ENCODE data around the gene SCIN.

The SCIN gene

GRCh38 chr7:12620371-12620770 lies 49.9 kb downstream of the SCIN start:
- TF ChIP-seq TAF1 (IDR thresholded peaks at IDR 0.05; ENCODE audit: low read depth), result no peak
- TF ChIP-seq RAD21 (IDR thresholded peaks at IDR 0.05; ENCODE audit: low read depth), result no peak
- TF ChIP-seq EGR1 (IDR thresholded peaks at IDR 0.05), result no peak
- no peak for TF ChIP-seq EP300 (IDR thresholded peaks at IDR 0.05; ENCODE audit: borderline replicate concordance)
- TF ChIP-seq TEAD4 (IDR thresholded peaks at IDR 0.05), result no peak
- TF ChIP-seq CREB1 (IDR thresholded peaks at IDR 0.05; ENCODE audit: low read depth), result no peak
- no peak for TF ChIP-seq CEBPB (IDR thresholded peaks at IDR 0.05)
- no peak for TF ChIP-seq YY1 (IDR thresholded peaks at IDR 0.05; ENCODE audit: low read depth)
- no peak for TF ChIP-seq ZBTB7A (IDR thresholded peaks at IDR 0.05; ENCODE audit: low read depth)
- TF ChIP-seq, protein P1, sequence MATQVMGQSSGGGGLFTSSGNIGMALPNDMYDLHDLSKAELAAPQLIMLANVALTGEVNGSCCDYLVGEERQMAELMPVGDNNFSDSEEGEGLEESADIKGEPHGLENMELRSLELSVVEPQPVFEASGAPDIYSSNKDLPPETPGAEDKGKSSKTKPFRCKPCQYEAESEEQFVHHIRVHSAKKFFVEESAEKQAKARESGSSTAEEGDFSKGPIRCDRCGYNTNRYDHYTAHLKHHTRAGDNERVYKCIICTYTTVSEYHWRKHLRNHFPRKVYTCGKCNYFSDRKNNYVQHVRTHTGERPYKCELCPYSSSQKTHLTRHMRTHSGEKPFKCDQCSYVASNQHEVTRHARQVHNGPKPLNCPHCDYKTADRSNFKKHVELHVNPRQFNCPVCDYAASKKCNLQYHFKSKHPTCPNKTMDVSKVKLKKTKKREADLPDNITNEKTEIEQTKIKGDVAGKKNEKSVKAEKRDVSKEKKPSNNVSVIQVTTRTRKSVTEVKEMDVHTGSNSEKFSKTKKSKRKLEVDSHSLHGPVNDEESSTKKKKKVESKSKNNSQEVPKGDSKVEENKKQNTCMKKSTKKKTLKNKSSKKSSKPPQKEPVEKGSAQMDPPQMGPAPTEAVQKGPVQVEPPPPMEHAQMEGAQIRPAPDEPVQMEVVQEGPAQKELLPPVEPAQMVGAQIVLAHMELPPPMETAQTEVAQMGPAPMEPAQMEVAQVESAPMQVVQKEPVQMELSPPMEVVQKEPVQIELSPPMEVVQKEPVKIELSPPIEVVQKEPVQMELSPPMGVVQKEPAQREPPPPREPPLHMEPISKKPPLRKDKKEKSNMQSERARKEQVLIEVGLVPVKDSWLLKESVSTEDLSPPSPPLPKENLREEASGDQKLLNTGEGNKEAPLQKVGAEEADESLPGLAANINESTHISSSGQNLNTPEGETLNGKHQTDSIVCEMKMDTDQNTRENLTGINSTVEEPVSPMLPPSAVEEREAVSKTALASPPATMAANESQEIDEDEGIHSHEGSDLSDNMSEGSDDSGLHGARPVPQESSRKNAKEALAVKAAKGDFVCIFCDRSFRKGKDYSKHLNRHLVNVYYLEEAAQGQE (IDR thresholded peaks at IDR 0.05; ENCODE audit: low read depth), result no peak
- no peak for TF ChIP-seq FOXM1 (IDR thresholded peaks at IDR 0.05; ENCODE audit: borderline replicate concordance, low read depth)
- no peak for TF ChIP-seq MAX (IDR thresholded peaks at IDR 0.05)
- TF ChIP-seq NFIC (IDR thresholded peaks at IDR 0.05), result no peak
- TF ChIP-seq, protein P2, sequence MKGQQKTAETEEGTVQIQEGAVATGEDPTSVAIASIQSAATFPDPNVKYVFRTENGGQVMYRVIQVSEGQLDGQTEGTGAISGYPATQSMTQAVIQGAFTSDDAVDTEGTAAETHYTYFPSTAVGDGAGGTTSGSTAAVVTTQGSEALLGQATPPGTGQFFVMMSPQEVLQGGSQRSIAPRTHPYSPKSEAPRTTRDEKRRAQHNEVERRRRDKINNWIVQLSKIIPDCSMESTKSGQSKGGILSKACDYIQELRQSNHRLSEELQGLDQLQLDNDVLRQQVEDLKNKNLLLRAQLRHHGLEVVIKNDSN (IDR thresholded peaks at IDR 0.05), result no peak

DNA sequence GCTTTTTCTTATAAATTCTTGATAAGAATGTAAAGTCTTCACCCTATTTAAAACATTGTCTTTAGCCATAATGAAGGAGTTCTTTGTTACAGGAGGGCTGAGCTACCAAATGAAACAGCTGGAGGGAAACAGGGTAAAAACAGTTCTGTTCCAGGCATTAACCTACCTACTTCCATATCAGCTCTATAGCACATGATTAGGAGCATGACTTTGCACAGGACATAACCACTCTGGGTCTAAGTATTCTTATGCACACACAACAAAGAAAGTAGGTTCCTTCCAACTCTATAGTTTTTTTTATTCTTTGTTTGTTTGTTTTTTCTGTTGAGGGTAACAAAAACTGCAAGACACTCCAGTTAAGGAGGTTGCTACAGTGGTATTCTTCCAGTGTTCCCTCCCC lies 52.7 kb downstream of the SCIN start:
- no peak for TF ChIP-seq TCF12 (IDR thresholded peaks at IDR 0.05; ENCODE audit: low read depth)
- no peak for TF ChIP-seq FOXM1 (IDR thresholded peaks at IDR 0.05; ENCODE audit: borderline replicate concordance, low read depth)
- no peak for TF ChIP-seq ZBTB7A (IDR thresholded peaks at IDR 0.05; ENCODE audit: low read depth)
- no peak for TF ChIP-seq CEBPB (IDR thresholded peaks at IDR 0.05)
- TF ChIP-seq TAF1 (IDR thresholded peaks at IDR 0.05; ENCODE audit: low read depth), result no peak
- TF ChIP-seq CREB1 (IDR thresholded peaks at IDR 0.05; ENCODE audit: low read depth), result no peak
- no peak for TF ChIP-seq YY1 (IDR thresholded peaks at IDR 0.05; ENCODE audit: low read depth)
- no peak for TF ChIP-seq EP300 (IDR thresholded peaks at IDR 0.05; ENCODE audit: borderline replicate concordance)
- TF ChIP-seq RAD21 (IDR thresholded peaks at IDR 0.05; ENCODE audit: low read depth), result no peak
- TF ChIP-seq, protein P2 (IDR thresholded peaks at IDR 0.05), result no peak

- TF ChIP-seq EP300 (IDR thresholded peaks at IDR 0.05; ENCODE audit: borderline replicate concordance), result no peak
- no peak for TF ChIP-seq TEAD4 (IDR thresholded peaks at IDR 0.05)
- TF ChIP-seq NFIC (IDR thresholded peaks at IDR 0.05), result no peak
- no peak for TF ChIP-seq EGR1 (IDR thresholded peaks at IDR 0.05)
- TF ChIP-seq RAD21 (IDR thresholded peaks at IDR 0.05; ENCODE audit: low read depth), result peak; percentile 91
These were observed 53.5 kb downstream of the SCIN start for GRCh38 chr7:12623885-12624498.

DNA sequence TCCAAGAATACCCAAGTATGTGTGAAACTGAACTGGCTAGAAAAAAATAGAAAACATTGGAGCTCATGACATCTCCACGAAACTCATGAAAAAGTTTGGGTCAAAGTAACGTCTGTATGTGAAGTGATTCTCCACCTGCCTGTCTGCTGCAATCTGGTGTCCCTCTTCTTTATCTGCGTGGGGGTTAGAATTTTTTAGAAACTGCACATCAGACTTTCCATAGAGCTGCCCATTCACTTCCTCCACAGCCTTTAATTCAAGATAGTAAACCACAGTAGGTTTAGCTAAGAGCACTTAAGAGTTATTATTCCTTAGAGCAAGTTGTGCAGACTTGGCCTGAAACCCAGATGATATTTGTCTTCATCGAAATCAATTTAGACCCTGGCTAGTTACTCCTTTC lies 55.3 kb downstream of the SCIN start:
- TF ChIP-seq, protein P2 (IDR thresholded peaks at IDR 0.05), result no peak
- TF ChIP-seq YY1 (IDR thresholded peaks at IDR 0.05; ENCODE audit: low read depth) (no peak), RAD21 (IDR thresholded peaks at IDR 0.05; ENCODE audit: low read depth) (no peak), MAX (IDR thresholded peaks at IDR 0.05) (no peak), TAF1 (IDR thresholded peaks at IDR 0.05; ENCODE audit: low read depth) (no peak), ZBTB7A (IDR thresholded peaks at IDR 0.05; ENCODE audit: low read depth) (no peak), CREB1 (IDR thresholded peaks at IDR 0.05; ENCODE audit: low read depth) (no peak), TCF12 (IDR thresholded peaks at IDR 0.05; ENCODE audit: low read depth) (no peak), EGR1 (IDR thresholded peaks at IDR 0.05) (no peak), TEAD4 (IDR thresholded peaks at IDR 0.05) (no peak), NFIC (IDR thresholded peaks at IDR 0.05) (no peak), EP300 (IDR thresholded peaks at IDR 0.05; ENCODE audit: borderline replicate concordance) (no peak), CEBPB (IDR thresholded peaks at IDR 0.05) (no peak), FOXM1 (IDR thresholded peaks at IDR 0.05; ENCODE audit: borderline replicate concordance, low read depth) (no peak)
- TF ChIP-seq, protein P1 (IDR thresholded peaks at IDR 0.05; ENCODE audit: low read depth), result no peak

GRCh38 chr7:12629816-12630512 lies 59.4 kb downstream of the SCIN start:
- no peak for TF ChIP-seq FOXM1 (IDR thresholded peaks at IDR 0.05; ENCODE audit: borderline replicate concordance, low read depth)

All from Ishikawa (cell line).